Body of pancreas (tissue), 4 donors: Measurements from ENCODE around the gene ZSWIM3.

Experiments used
- POLR2A ChIP-seq, 3 donors: fragments of 450-650 bp; IDR thresholded peaks; one replicate each; pipeline ENCODE4 v1.6.1; 2016; ENCODE audit warnings: antibody characterized with exemption in 3 of 3, mild to moderate bottlenecking in 2 of 3
- TF ChIP-seq, protein P1 (sequence below), 7 experiments: fragments of 450-650 bp in 4 of 7; fragments of 200-600 bp in 3 of 7; sonication (generic) in 3 of 7; IDR thresholded peaks; one replicate each; pipeline ENCODE4 v1.5.1; 2016 to 2019; ENCODE audit warnings: antibody characterized with exemption in 7 of 7

DNA sequence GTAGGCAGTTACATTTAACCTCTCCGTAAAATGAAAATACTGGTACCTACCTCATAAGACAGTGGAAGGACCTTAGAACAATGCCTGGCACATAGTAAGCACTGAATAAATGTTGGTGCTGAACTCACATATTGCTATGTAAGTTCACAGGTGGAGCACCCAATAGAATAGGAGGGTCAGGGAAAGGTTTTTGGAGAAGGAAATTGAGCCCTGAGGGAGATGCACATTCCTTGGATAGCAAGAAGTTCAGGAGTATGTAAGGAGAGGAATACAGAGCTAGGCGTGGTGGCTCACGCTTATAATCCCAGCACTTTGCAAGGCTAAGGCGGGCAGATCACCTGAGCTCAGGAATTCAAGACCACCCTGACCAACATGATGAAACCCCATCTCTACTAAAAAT, 37.9 kb upstream of the ZSWIM3 start:
- no peak for TF ChIP-seq POLR2A (IDR thresholded peaks at IDR 0.05)
- TF ChIP-seq, protein P1, sequence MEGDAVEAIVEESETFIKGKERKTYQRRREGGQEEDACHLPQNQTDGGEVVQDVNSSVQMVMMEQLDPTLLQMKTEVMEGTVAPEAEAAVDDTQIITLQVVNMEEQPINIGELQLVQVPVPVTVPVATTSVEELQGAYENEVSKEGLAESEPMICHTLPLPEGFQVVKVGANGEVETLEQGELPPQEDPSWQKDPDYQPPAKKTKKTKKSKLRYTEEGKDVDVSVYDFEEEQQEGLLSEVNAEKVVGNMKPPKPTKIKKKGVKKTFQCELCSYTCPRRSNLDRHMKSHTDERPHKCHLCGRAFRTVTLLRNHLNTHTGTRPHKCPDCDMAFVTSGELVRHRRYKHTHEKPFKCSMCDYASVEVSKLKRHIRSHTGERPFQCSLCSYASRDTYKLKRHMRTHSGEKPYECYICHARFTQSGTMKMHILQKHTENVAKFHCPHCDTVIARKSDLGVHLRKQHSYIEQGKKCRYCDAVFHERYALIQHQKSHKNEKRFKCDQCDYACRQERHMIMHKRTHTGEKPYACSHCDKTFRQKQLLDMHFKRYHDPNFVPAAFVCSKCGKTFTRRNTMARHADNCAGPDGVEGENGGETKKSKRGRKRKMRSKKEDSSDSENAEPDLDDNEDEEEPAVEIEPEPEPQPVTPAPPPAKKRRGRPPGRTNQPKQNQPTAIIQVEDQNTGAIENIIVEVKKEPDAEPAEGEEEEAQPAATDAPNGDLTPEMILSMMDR (IDR thresholded peaks at IDR 0.05), result no peak
